HG03378 (cell line): ENCODE measurements around the gene FBXO36.

Source experiments
- ATAC-seq: cut with Tn5 transposase; IDR thresholded peaks from one replicate; pipeline ENCODE4 v1.9.1; 2021; ENCODE audit warnings: mild to moderate bottlenecking, moderate library complexity; ENCODE audit not compliant: unreplicated experiment

Gene FBXO36

DNA sequence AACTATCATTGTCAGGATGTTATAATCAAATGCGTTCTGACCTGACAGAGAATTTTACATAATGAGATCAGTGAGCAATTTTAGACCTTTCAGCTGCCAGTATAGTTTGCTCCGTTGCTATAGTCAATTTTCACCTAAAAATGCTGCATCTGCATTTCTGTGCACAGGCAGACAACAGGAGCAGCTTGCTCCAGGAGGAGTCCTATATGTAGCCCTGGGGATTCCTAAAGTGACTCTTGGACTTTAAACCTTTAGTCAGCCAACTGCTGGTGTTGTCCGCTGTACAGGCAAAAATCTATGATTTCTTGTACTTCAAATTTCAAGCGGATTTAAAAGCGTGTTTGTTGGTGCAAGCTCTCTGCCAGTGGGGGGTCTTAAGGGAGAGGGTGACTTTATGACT is 120.7 kb downstream of the FBXO36 start:
- no peak for ATAC-seq

DNA sequence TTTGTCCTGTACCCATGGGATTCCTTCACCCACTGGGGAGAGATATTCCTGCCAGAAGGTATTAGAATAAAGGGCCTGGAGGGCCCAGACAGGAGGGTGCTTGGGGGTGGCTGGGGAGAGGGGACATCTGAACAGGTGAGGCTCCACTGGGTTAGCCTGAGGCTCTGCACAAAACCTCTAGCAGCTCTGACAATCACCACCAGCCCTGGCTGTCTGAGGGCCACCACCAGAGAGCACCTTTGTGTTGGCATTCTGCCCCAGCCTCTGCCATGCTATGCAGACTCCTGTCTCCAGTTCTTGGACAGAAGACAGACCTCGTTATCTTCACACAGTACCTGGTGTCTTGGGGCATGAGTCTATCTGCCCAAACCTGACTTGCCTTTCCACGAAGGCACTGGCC is 121.2 kb downstream of the FBXO36 start:
- no peak for ATAC-seq

DNA sequence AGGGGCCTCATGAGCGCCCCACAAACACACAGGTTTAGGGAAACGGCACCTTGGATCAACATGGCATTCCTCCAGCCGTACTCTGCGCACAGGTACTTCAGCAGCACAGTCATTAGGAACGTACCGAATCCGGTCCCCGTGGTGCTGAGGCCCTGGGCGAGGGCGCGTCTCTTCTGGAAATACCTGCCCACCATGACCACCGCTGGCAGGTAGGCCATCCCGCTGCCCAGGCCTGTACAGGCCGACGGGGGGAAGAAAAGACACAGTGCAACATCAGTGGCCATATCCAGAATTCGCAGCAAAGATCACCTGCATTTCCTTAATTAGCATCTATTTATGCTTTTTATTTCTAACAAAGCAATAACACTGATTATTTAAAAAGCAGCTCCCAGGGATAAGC is 124.2 kb downstream of the FBXO36 start:
- no peak for ATAC-seq

DNA sequence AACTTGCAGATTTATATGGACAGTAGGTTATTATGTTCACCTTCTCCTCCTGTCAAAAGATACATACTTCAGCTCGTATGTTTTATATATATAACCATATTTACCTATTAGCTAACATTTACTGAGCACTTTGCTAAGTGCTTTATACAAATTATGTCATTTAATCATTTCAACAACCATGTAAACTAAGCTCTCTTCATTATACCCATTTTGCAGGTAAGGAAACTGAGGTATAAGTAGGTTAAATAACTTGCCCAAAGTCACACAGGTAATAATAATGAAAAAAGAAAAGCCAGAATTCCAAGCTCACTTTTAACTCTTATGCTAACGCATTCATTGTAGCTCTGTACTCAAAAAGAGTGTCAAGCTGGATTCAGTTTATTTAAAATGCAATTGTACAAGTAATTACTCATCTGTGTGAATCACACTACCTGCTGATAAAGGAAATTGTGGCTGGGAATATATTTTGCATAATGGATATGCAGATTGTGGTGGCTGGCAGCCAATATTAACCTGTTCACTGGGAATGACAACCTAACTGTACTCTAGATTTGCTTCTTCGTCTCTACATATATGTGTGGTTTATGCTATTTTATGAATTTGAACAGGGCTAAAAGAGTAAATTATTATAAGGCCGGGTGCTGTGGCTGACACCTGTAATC is 125.8 kb downstream of the FBXO36 start:
- ATAC-seq: no peak

DNA sequence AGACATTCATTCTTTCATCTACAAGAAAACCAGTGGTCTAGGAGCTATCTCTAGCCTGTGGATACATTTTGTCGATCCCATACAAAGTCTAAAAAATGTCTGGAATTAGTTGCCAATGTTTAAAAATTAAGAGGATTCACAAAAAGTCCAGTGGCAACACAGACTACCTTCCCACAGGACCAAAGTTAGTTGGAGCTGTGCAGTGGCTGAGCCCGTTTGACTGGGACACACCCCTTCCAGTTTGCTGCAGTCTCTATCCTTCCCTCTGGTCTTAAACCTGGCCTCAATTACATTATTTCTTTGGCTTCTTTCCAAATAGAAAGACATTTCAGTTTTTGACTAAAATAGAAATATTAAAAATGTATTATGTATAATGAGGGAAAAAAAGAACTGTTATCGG is 127.8 kb downstream of the FBXO36 start:
- ATAC-seq: no peak

DNA sequence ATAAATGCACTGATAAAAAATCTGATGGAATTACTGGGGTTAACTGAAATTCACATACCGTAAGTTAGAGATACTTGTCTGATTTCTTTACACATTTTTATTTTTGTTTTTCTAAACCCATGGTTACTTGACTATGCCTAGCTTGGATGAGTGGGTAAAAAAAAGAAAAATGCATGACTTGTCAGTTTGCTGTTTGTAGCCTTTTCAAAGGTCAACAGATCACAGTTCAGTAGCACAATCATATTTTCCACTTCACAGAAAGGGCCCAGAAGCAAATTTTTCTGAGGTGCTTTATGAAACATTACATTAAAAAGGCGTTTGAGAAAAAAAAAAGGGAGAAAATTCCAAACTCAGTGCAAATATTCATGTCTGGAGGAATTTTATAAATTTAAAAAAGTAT is 130.0 kb downstream of the FBXO36 start:
- ATAC-seq: no peak

DNA sequence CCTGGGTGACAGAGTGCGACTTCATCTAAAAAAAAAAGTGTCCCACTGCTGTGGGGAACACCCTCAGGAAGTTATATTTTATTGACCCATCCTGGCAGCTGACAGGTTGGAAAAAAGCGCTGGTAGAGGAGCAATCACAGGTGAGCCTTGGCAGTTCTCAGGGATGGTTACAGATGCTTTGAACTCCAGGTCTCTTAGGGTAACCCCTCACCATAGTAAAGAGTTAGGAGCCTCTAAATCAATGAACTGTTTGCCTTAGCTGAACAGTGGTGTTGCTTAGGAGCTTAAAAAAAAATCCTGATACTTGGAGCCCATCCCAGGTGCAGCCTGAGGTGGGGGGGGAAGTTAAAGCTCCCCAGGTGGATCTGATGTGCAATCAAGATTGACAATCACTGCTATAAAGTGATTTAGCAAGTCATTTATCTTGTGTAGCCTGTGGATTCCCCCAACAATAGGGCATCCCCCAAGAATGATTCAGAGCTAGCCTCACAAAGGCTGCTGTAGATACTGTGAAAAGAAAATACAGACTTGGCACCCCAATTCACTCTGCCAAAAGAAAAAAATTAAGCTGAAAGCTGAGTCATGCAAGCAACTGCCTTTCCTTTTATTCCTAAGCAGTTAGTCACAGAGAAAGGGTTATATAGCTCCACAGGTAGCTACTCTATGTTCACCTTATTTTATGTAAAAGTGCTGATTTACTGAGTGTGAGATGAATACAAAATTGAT is 131.6 kb downstream of the FBXO36 start:
- no peak for ATAC-seq

DNA sequence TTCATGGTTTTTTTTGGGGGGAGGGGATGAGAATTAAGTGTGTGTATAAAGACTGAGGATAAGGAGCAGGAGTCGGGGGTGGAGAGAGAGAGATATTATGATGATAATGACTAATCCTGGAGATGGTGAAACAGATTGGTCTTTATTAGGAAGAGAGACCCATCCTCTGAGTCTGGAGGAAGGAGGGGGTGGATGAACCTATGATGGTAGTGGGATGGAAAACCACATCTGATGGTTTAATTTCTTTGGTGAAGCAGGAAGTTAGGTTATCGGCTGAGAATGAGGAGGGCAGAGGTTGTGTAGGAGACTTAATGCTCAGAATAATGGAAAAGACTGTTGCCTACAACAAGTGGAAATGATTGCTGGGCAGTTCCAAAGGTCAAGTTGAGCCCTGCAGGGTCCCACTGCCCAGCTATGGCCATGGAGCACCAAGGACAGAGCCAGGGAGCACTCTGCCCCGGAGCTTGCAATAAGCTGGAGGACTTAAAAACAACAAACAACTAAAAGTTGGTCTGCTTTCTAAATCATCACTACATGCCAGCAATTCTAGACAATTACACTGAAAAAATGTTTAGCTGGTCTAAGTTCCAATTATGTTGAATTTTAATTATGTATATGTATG is 138.5 kb downstream of the FBXO36 start:
- no peak for ATAC-seq
